ENCODE results near the gene WWC2. TPM values are rescaled to one million over a fixed set of nuclear protein-coding genes. Genes with fewer than 3 reads are reported as not detected.

Gene WWC2
- total and polyA plus RNA-seq, 2 experiments from 2014 or later, result 18.8 to 30.2 TPM

DNA sequence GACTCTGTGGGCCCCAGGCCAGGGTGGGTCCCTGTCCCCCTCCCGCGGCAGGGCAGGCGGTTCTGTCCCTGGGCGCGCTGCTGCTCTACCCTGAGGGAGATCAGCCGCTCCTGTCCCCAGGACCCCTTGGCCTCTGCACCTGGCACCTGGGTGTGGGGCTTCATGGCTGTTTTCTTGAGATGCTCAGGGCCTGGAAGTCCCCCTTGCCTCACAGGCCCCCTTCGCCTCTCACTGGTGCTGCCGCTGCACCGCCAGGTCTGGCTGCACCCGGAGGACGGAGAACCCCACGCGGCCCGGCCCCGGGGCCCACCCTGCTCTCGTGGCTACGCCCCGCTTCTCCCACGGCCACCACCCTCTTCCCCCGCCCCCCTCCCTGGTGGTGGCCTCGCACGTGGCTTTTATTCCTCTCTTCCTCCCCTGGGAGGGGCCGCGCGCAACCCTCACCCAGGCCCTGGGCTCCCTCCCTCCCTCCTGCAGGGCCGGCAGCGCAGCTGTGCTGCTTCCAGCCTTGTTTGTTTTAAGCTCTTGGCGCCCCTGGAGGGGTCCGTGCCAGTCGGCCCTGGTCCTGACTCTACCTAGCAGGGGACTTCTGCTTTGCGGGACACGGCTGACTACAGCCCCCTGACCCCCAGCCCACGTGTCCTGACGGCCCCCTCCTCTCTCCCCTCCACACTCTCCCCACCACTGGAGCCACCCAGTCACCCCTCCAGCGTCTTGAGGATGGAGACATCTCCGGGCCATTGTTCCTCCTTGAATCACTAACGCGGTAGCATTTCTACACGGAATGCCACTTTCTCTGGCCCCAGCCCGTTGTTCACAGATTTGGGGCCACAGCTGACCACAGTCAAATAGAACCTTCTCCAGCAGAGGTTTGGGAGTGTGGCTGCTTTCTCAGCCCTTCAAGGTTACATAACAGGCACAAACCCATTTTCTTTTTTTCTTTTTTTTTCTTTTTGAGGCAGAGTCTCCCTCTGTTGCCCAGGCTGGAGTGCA lies 243.8 kb downstream of the WWC2 start:
- Histone ChIP-seq H3K27ac (no peak overlapping the region), H3K4me1 (ENCODE audit: low read depth) (no peaks in the 10 kb centered on the region), H3K9me3 (ENCODE audit: low read depth) (no peaks in the 10 kb centered on the region), H3K27me3 (no peaks in the 10 kb centered on the region), H3K4me3 (no peak overlapping the region), H3K36me3 (no peaks in the 10 kb centered on the region)
- TF ChIP-seq, protein P1, sequence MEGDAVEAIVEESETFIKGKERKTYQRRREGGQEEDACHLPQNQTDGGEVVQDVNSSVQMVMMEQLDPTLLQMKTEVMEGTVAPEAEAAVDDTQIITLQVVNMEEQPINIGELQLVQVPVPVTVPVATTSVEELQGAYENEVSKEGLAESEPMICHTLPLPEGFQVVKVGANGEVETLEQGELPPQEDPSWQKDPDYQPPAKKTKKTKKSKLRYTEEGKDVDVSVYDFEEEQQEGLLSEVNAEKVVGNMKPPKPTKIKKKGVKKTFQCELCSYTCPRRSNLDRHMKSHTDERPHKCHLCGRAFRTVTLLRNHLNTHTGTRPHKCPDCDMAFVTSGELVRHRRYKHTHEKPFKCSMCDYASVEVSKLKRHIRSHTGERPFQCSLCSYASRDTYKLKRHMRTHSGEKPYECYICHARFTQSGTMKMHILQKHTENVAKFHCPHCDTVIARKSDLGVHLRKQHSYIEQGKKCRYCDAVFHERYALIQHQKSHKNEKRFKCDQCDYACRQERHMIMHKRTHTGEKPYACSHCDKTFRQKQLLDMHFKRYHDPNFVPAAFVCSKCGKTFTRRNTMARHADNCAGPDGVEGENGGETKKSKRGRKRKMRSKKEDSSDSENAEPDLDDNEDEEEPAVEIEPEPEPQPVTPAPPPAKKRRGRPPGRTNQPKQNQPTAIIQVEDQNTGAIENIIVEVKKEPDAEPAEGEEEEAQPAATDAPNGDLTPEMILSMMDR (IDR thresholded peaks at IDR 0.05; ENCODE audit: low read depth, low read length), result no peak
- peak in 1 of 2 donors; percentile 46 for DNase-seq (ENCODE audit: low read depth in 1 of 2, low spot score in 1 of 2)

- DNase-seq (ENCODE audit: low read depth in 1 of 2, low spot score in 1 of 2), result no peak
- Histone ChIP-seq H3K9me3 (ENCODE audit: low read depth) (no peaks in the 10 kb centered on the region), H3K27me3 (no peaks in the 10 kb centered on the region), H3K36me3 (no peaks in the 10 kb centered on the region), H3K27ac (no peak overlapping the region), H3K4me1 (ENCODE audit: low read depth) (no peaks in the 10 kb centered on the region), H3K4me3 (no peak overlapping the region)
- TF ChIP-seq, protein P1 (IDR thresholded peaks at IDR 0.05; ENCODE audit: low read depth, low read length), result no peak
These were observed 244.7 kb downstream of the WWC2 start for GRCh38 chr4:183343730-183344129.

DNA sequence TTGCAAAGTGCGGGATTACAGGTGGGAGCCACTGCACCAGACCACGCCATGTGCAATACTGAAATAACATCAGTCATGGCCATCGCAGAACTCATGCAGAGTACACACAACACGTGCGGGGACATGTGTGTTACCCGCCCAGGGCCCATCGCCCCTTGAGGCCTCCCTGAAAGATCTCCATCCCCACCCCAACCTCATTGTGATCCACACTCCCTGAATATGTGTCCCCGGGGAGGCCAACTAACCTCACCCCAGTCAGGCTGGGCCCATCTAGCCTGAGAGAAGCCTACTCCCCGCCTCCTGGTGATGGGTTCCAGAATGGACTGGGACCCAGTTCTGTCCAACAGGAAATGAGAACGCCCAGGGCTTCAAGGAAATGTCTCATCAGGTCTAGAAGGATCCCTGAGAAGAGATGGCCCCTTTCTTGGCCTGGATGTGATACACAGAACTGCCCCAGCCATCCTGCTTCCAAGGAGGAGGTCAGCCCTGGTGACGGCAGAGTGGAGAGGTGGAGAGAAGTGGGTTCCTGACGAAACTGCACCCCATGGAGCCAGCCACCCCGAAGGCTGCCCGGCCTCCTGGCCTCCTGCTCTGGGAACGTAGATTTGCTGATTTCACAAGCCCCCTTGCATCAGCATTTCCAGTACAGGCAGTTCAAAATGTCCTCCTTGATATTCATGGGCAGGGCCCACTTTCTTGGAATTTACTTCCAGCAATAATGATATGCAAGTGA lies 245.6 kb downstream of the WWC2 start:
- no peaks in the 10 kb centered on the region for H3K9me3 ChIP-seq (ENCODE audit: low read depth)
- no peak overlapping the region for H3K27ac ChIP-seq
- no peaks in the 10 kb centered on the region for H3K27me3 ChIP-seq
- TF ChIP-seq, protein P1 (IDR thresholded peaks at IDR 0.05; ENCODE audit: low read depth, low read length), result no peak
- DNase-seq (ENCODE audit: low read depth in 1 of 2, low spot score in 1 of 2), result no peak
- H3K4me3 ChIP-seq, result no peak overlapping the region
- no peaks in the 10 kb centered on the region for H3K36me3 ChIP-seq
- no peaks in the 10 kb centered on the region for H3K4me1 ChIP-seq (ENCODE audit: low read depth)

DNA sequence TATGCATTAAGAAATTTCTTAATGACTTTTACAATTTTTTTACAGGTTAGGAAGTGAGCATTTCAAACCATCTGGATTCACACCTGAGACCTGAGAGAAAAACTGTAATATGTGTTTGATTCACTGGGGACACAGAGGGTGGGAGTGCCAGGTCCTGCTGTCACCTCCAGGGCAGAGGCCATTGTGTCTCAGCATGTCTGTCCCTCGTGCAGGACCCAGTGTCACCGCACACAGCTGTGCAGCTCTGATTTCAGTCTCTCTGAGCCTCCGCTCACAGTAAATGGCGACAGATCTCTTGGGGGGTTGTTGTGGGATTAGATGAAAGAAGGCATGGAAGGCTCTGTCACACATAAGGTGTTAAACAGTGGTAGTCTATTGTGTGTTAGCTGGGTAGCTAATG lies 246.2 kb downstream of the WWC2 start:
- no peak for DNase-seq (ENCODE audit: low read depth in 1 of 2, low spot score in 1 of 2)
- TF ChIP-seq, protein P1 (IDR thresholded peaks at IDR 0.05; ENCODE audit: low read depth, low read length), result no peak
- Histone ChIP-seq H3K36me3 (no peaks in the 10 kb centered on the region), H3K9me3 (ENCODE audit: low read depth) (no peaks in the 10 kb centered on the region), H3K27ac (no peak overlapping the region), H3K4me1 (ENCODE audit: low read depth) (no peaks in the 10 kb centered on the region), H3K27me3 (no peaks in the 10 kb centered on the region), H3K4me3 (no peak overlapping the region)

DNA sequence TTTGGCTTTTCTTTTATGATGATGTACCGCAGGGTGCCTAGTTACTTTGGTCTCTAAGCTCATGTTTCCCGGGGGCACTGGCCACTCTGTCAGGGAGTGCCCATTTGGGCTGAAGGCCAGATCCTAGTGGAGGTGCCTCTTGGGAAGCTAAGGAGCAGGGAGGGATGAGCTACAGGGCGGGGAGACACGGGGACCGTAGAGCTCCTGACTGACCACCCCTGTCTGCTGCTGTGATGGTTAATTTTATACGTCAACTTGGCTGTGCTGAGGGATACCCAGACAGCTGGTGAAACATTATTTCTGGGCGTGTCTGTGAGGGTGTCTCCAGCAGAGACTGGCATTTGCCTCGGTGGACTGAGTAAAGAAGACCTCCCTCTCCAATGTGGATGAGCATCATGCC lies 248.1 kb downstream of the WWC2 start:
- Histone ChIP-seq H3K4me1 (ENCODE audit: low read depth) (no peaks in the 10 kb centered on the region), H3K27me3 (no peaks in the 10 kb centered on the region), H3K27ac (no peak overlapping the region), H3K4me3 (no peak overlapping the region), H3K9me3 (ENCODE audit: low read depth) (no peaks in the 10 kb centered on the region), H3K36me3 (no peaks in the 10 kb centered on the region)
- TF ChIP-seq, protein P1 (IDR thresholded peaks at IDR 0.05; ENCODE audit: low read depth, low read length), result no peak
- DNase-seq (ENCODE audit: low read depth in 1 of 2, low spot score in 1 of 2), result no peak

All from cardiac muscle cell (in vitro differentiated cells and primary cell).